ENCODE data around the gene OPCML.

OPCML gene

GRCh38 chr11:133243832-133244231 lies 288.5 kb downstream of the OPCML start:
- Histone ChIP-seq H3K9me3 (replicated peaks; ENCODE audit: insufficient read depth, low read length) (no peaks in the 10 kb centered on the region), H4K20me1 (ENCODE audit: insufficient read depth, low read length) (no peaks in the 10 kb centered on the region), H3K36me3 (replicated peaks; ENCODE audit: insufficient read depth, low read length) (no peaks in the 10 kb centered on the region), H2AFZ (ENCODE audit: low read length) (no peak overlapping the region), H3K9me2 (replicated peaks; ENCODE audit: insufficient read depth, low read length) (no peaks in the 10 kb centered on the region), H3F3A (ENCODE audit: insufficient read depth, low read length) (no peaks in the 10 kb centered on the region), H3K27ac (ENCODE audit: low read length) (no peak overlapping the region), H3K4me1 (ENCODE audit: low read length) (no peaks in the 10 kb centered on the region), H3K9ac (ENCODE audit: low read length) (no peak overlapping the region), H3K27me3 (replicated peaks; ENCODE audit: insufficient read depth, low read length) (no peaks in the 10 kb centered on the region), H3K79me2 (ENCODE audit: low read length) (no peaks in the 10 kb centered on the region), H3K4me2 (ENCODE audit: low read depth, low read length) (no peak overlapping the region), H3K4me3 (ENCODE audit: low read length) (no peak overlapping the region)
- TF ChIP-seq CTCF (IDR thresholded peaks at IDR 0.05; ENCODE audit: low read length) = no peak
- TF ChIP-seq EZH2 (optimal IDR thresholded peaks at IDR 0.05; ENCODE audit: low read depth, low read length) = no peak
- TF ChIP-seq EZH2phosphoT487 (IDR thresholded peaks at IDR 0.05; ENCODE audit: low read length) = no peak
- DNase-seq = no peak

- Histone ChIP-seq H4K20me1 (ENCODE audit: insufficient read depth, low read length) (no peaks in the 10 kb centered on the region), H3K27ac (ENCODE audit: low read length) (no peak overlapping the region), H3K79me2 (ENCODE audit: low read length) (no peaks in the 10 kb centered on the region), H3K9me2 (replicated peaks; ENCODE audit: insufficient read depth, low read length) (no peaks in the 10 kb centered on the region), H2AFZ (ENCODE audit: low read length) (no peak overlapping the region), H3K4me3 (ENCODE audit: low read length) (no peak overlapping the region), H3K27me3 (replicated peaks; ENCODE audit: insufficient read depth, low read length) (no peaks in the 10 kb centered on the region), H3K36me3 (replicated peaks; ENCODE audit: insufficient read depth, low read length) (no peaks in the 10 kb centered on the region), H3K9ac (ENCODE audit: low read length) (no peak overlapping the region), H3K4me1 (ENCODE audit: low read length) (no peaks in the 10 kb centered on the region), H3F3A (ENCODE audit: insufficient read depth, low read length) (no peaks in the 10 kb centered on the region), H3K9me3 (replicated peaks; ENCODE audit: insufficient read depth, low read length) (no peaks in the 10 kb centered on the region), H3K4me2 (ENCODE audit: low read depth, low read length) (no peak overlapping the region)
- no peak for DNase-seq
- TF ChIP-seq EZH2 (optimal IDR thresholded peaks at IDR 0.05; ENCODE audit: low read depth, low read length) (no peak), EZH2phosphoT487 (IDR thresholded peaks at IDR 0.05; ENCODE audit: low read length) (no peak), CTCF (IDR thresholded peaks at IDR 0.05; ENCODE audit: low read length) (no peak)
Observed at GRCh38 chr11:133240908-133241655, 291.2 kb downstream of the OPCML start.

GRCh38 chr11:133239575-133239974 lies 292.7 kb downstream of the OPCML start:
- Histone ChIP-seq H3K9ac (ENCODE audit: low read length) (no peak overlapping the region), H3K36me3 (replicated peaks; ENCODE audit: insufficient read depth, low read length) (no peaks in the 10 kb centered on the region), H3F3A (ENCODE audit: insufficient read depth, low read length) (no peaks in the 10 kb centered on the region), H3K4me1 (ENCODE audit: low read length) (no peaks in the 10 kb centered on the region), H3K9me2 (replicated peaks; ENCODE audit: insufficient read depth, low read length) (no peaks in the 10 kb centered on the region), H4K20me1 (ENCODE audit: insufficient read depth, low read length) (no peaks in the 10 kb centered on the region), H3K27me3 (replicated peaks; ENCODE audit: insufficient read depth, low read length) (no peaks in the 10 kb centered on the region), H3K79me2 (ENCODE audit: low read length) (no peaks in the 10 kb centered on the region), H2AFZ (ENCODE audit: low read length) (no peak overlapping the region), H3K9me3 (replicated peaks; ENCODE audit: insufficient read depth, low read length) (no peaks in the 10 kb centered on the region), H3K4me2 (ENCODE audit: low read depth, low read length) (no peak overlapping the region), H3K27ac (ENCODE audit: low read length) (no peak overlapping the region), H3K4me3 (ENCODE audit: low read length) (no peak overlapping the region)
- no peak for TF ChIP-seq EZH2phosphoT487 (IDR thresholded peaks at IDR 0.05; ENCODE audit: low read length)
- no peak for TF ChIP-seq CTCF (IDR thresholded peaks at IDR 0.05; ENCODE audit: low read length)
- TF ChIP-seq EZH2 (optimal IDR thresholded peaks at IDR 0.05; ENCODE audit: low read depth, low read length) = no peak
- DNase-seq = no peak
